ENCODE data around the gene SRGAP1. TPM values are rescaled to one million over a fixed set of nuclear protein-coding genes. Genes with fewer than 3 reads are reported as not detected.

The SRGAP1 gene
- total and polyA plus RNA-seq, 2 of the 8 experiments (the other 6 are each of a cell fraction or from before 2014, with no cell fraction given), result 3.2 to 7.3 TPM

DNA sequence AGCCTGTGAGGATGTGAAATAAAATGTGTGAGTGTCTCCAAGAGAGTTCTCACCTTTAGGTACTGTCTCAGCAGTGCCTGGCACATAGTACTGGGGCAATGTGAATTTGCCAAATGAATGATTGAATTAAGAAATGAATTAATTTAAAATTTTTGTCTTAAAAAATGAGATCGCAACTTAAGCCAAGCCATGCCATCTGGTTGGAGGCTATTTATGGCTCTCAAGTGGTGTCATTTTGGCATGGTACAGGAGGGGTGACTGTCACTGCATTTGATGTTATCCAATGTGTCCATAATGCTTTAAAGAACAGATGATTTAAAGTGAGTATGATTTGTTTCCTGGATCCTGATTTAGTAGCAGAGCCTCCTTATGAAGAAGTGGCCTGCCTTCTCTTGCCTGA is 80.3 kb downstream of the SRGAP1 start:
- Histone ChIP-seq H3K36me3 (ENCODE audit: control insufficient read depth in 2 of 4, insufficient read depth in 4 of 4, low read length in 3 of 4) (no peaks in the 10 kb centered on the region), H3K4ac (replicated peaks; ENCODE audit: insufficient read length, low read depth, low read length) (no peak overlapping the region), H2AK5ac (ENCODE audit: low read depth, low read length) (no peak overlapping the region), H3K18ac (ENCODE audit: extremely low read depth, low read length) (no peak overlapping the region), H4K20me1 (replicated peaks in 1 of 2; ENCODE audit: control insufficient read depth in 1 of 2, insufficient read depth in 2 of 2, low read length in 2 of 2) (no peaks in the 10 kb centered on the region), H3K9me3 (ENCODE audit: insufficient read depth in 2 of 2, low read depth in 1 of 2, low read length in 1 of 2) (no peaks in the 10 kb centered on the region), H2BK120ac (replicated peaks; ENCODE audit: low read depth, low read length) (no peak overlapping the region), H3K4me2 (ENCODE audit: insufficient read depth in 1 of 2, low read depth in 2 of 2, low read length in 2 of 2) (no peak overlapping the region), H2AFZ (ENCODE audit: low read length) (no peak overlapping the region), H3K4me3 (ENCODE audit: extremely low read depth in 1 of 4, insufficient read depth in 2 of 4, low read depth in 3 of 4, low read length in 4 of 4) (no peak overlapping the region), H2BK20ac (ENCODE audit: low read length) (no peak overlapping the region), H4K8ac (ENCODE audit: extremely low read depth, insufficient read depth, low read length) (no peak overlapping the region), H2BK5ac (ENCODE audit: low read depth, low read length) (no peak overlapping the region), H3K27me3 (replicated peaks in 1 of 4; ENCODE audit: control insufficient read depth in 3 of 4, extremely low read depth in 1 of 4, insufficient read depth in 3 of 4, low read length in 3 of 4) (no peaks in the 10 kb centered on the region), H3K23me2 (ENCODE audit: low read depth, low read length) (no peaks in the 10 kb centered on the region), H3K23ac (ENCODE audit: insufficient read length) (no peak overlapping the region), H2BK12ac (ENCODE audit: low read depth, low read length) (no peak overlapping the region), H3K79me2 (ENCODE audit: control insufficient read depth in 1 of 2, insufficient read depth in 2 of 2, low read length in 2 of 2) (no peaks in the 10 kb centered on the region; a peak in 1 of 4 replicates), H3K27ac (ENCODE audit: low read depth, low read length) (no peak overlapping the region), H3K14ac (ENCODE audit: insufficient read length) (no peak overlapping the region), H3K4me1 (replicated peaks in 1 of 4; ENCODE audit: control insufficient read depth in 3 of 4, insufficient read depth in 4 of 4, low read length in 3 of 4) (peaks cover 0 to 3% (median under 1%) of the 10 kb centered on the region in 4 experiments; a peak in 1 of 7 replicates), H3K56ac (replicated peaks; ENCODE audit: insufficient read length, low read depth, low read length) (no peak overlapping the region), H4K91ac (replicated peaks; ENCODE audit: insufficient read length, low read length) (no peak overlapping the region), H3K79me1 (ENCODE audit: low read depth, low read length) (no peaks in the 10 kb centered on the region), H2BK15ac (ENCODE audit: low read length) (no peak overlapping the region), H4K5ac (ENCODE audit: insufficient read length, low read depth, low read length) (no peak overlapping the region), H3K9ac (replicated peaks in 1 of 4; ENCODE audit: extremely low read depth in 1 of 4, low read depth in 3 of 4, low read length in 3 of 4) (no peak overlapping the region)
- DNase-seq (ENCODE audit: low read depth in 1 of 2, low spot score in 2 of 2), result no peak
- FAIRE-seq, result no peak
- CTCF ChIA-PET (ENCODE audit: partially characterized antibody), result interaction anchor here (0.6 kb wide), 1 partner anchor 81 kb away, joined by 3 read pairs; the partner anchor contains the start of gene SRGAP1
- WGBS, 2 experiments (ENCODE audit: extremely low coverage in 1 of 2, insufficient coverage in 1 of 2, insufficient read length in 1 of 2, insufficient replicate concordance in 2 of 2, low coverage in 1 of 2, low lambda C conversion rate in 2 of 2, missing lambda C conversion rate in 1 of 2), result 69% methylated on average over 1 of the region's 1 CpG; no CpG with 5 or more reads in 1 of the 2 experiments
- POLR2A ChIA-PET (ENCODE audit: partially characterized antibody), result no interaction called here
- TF ChIP-seq YY1 (IDR thresholded peaks at IDR 0.05; ENCODE audit: low read depth, low read length), result no peak
- TF ChIP-seq SRF (IDR thresholded peaks at IDR 0.05; ENCODE audit: low read depth, low read length), result no peak
- no peak for TF ChIP-seq CBX5 (IDR thresholded peaks at IDR 0.05; ENCODE audit: low read depth, low read length)
- no peak for TF ChIP-seq BRCA1 (IDR thresholded peaks at IDR 0.05; ENCODE audit: low read depth, low read length)
- no peak for TF ChIP-seq RBBP5 (IDR thresholded peaks at IDR 0.05; ENCODE audit: borderline replicate concordance, low read depth, low read length)
- TF ChIP-seq FOSL1 (IDR thresholded peaks at IDR 0.05; ENCODE audit: insufficient read depth, low read depth, low read length), result no peak
- no peak for TF ChIP-seq JUN (IDR thresholded peaks at IDR 0.05; ENCODE audit: low read depth, low read length)
- no peak for TF ChIP-seq EGR1 (IDR thresholded peaks at IDR 0.05; ENCODE audit: borderline replicate concordance, low read depth, low read length)
- TF ChIP-seq MAFK (IDR thresholded peaks at IDR 0.05; ENCODE audit: low read depth, low read length), result no peak
- no peak for TF ChIP-seq KDM4A (IDR thresholded peaks at IDR 0.05; ENCODE audit: low read depth, low read length, severe bottlenecking)
- no peak for TF ChIP-seq TCF12 (IDR thresholded peaks at IDR 0.05; ENCODE audit: low read depth, low read length)
- TF ChIP-seq, protein P1, sequence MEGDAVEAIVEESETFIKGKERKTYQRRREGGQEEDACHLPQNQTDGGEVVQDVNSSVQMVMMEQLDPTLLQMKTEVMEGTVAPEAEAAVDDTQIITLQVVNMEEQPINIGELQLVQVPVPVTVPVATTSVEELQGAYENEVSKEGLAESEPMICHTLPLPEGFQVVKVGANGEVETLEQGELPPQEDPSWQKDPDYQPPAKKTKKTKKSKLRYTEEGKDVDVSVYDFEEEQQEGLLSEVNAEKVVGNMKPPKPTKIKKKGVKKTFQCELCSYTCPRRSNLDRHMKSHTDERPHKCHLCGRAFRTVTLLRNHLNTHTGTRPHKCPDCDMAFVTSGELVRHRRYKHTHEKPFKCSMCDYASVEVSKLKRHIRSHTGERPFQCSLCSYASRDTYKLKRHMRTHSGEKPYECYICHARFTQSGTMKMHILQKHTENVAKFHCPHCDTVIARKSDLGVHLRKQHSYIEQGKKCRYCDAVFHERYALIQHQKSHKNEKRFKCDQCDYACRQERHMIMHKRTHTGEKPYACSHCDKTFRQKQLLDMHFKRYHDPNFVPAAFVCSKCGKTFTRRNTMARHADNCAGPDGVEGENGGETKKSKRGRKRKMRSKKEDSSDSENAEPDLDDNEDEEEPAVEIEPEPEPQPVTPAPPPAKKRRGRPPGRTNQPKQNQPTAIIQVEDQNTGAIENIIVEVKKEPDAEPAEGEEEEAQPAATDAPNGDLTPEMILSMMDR (IDR thresholded peaks at IDR 0.05; ENCODE audit: control extremely low read depth in 1 of 3, insufficient read depth in 1 of 3, low read depth in 1 of 3, low read length in 3 of 3), result no peak
- no peak for TF ChIP-seq ASH2L (IDR thresholded peaks at IDR 0.05; ENCODE audit: low read length)
